K562 (cell line): ENCODE measurements around the gene RPN1. TPM values are rescaled to one million over a fixed set of nuclear protein-coding genes. Genes with fewer than 3 reads are reported as not detected.

ENCODE experiments used
- ATF1 ChIP-seq, 2 experiments: fragments of 450-650 bp in 1 of 2; IDR thresholded peaks; 2 replicates each; pipeline ENCODE4 v1.6.1; 2016; ENCODE audit warnings: missing compliant biosample characterization in 1 of 2, missing genetic modification characterization in 1 of 2
- BRF2 ChIP-seq: IDR thresholded peaks from 3 replicates; pipeline ENCODE4 v1.6.1; 2011; ENCODE audit warnings: borderline replicate concordance, mild to moderate bottlenecking; ENCODE audit not compliant: insufficient read length, insufficient read depth
- CBX1 ChIP-seq: sonication (generic); IDR thresholded peaks from 2 replicates; pipeline ENCODE4 v1.6.1; 2016; ENCODE audit warnings: antibody characterized with exemption, low read depth, mild to moderate bottlenecking
- CREB3 ChIP-seq: fragments of 450-650 bp; conservative IDR thresholded peaks from 2 replicates; pipeline ENCODE4 v1.6.1; 2016; ENCODE audit warnings: missing genetic modification characterization, low read depth, mild to moderate bottlenecking, missing compliant biosample characterization, moderate library complexity
- E2F3 ChIP-seq: fragments of 250-450 bp; sonication (Bioruptor Pico); IDR thresholded peaks from 2 replicates; pipeline ENCODE4 v1.4.0; 2020; ENCODE audit warnings: mild to moderate bottlenecking
- ERF ChIP-seq: fragments of 450-650 bp; formaldehyde crosslinking; IDR thresholded peaks from 2 replicates; pipeline ENCODE4 v1.4.0; 2020; ENCODE audit warnings: mild to moderate bottlenecking, mixed read lengths
- FIP1L1 ChIP-seq: fragments of 200-400 bp; formaldehyde crosslinking; IDR thresholded peaks from 2 replicates; pipeline ENCODE4 v1.6.1; 2018; ENCODE audit warnings: mild to moderate bottlenecking, low read depth, low read length; ENCODE audit not compliant: poor library complexity, severe bottlenecking
- HDAC3 ChIP-seq: fragments of 450-650 bp; IDR thresholded peaks from 2 replicates; pipeline ENCODE4 v1.6.1; 2018; ENCODE audit warnings: borderline replicate concordance, mild to moderate bottlenecking, moderate library complexity; ENCODE audit not compliant: partially characterized antibody
- HDGF ChIP-seq: fragments of 450-650 bp; IDR thresholded peaks from 2 replicates; pipeline ENCODE4 v1.6.1; 2016
- MED1 ChIP-seq: sonication (generic); formaldehyde crosslinking; IDR thresholded peaks from 2 replicates; pipeline ENCODE4 v1.8.1; 2023; ENCODE audit warnings: missing genetic modification reagents, borderline replicate concordance
- NCOA4 ChIP-seq: fragments of 450-650 bp; IDR thresholded peaks from 2 replicates; pipeline ENCODE4 v1.6.1; 2018; ENCODE audit warnings: mild to moderate bottlenecking; ENCODE audit not compliant: partially characterized antibody
- NCOR1 ChIP-seq: fragments of 450-650 bp; IDR thresholded peaks from 2 replicates; pipeline ENCODE4 v1.6.1; 2016; ENCODE audit warnings: mild to moderate bottlenecking, moderate library complexity
- PML ChIP-seq: IDR thresholded peaks from 2 replicates; pipeline ENCODE4 v1.6.1; 2012; ENCODE audit warnings: low read length, inconsistent platforms
- RBFOX2 ChIP-seq: fragments of 200-400 bp; formaldehyde crosslinking; IDR thresholded peaks from 2 replicates; pipeline ENCODE4 v1.6.1; 2017; ENCODE audit warnings: low read depth, mild to moderate bottlenecking, low read length, moderate library complexity
- RBM17 ChIP-seq: fragments of 200-400 bp; formaldehyde crosslinking; IDR thresholded peaks from 2 replicates; pipeline ENCODE4 v1.6.1; 2017; ENCODE audit warnings: low read depth, mild to moderate bottlenecking, low read length, borderline replicate concordance
- SIN3B ChIP-seq: fragments of 450-650 bp; IDR thresholded peaks from 2 replicates; pipeline ENCODE4 v1.6.1; 2017; ENCODE audit warnings: low read depth, mild to moderate bottlenecking, moderate library complexity
- SIX5 ChIP-seq, 2 experiments: IDR thresholded peaks; 2 replicates each; pipeline ENCODE4 v1.6.1; 2011; ENCODE audit warnings: low read length in 2 of 2, borderline replicate concordance in 1 of 2, low read depth in 1 of 2, mild to moderate bottlenecking in 1 of 2, moderate library complexity in 1 of 2; ENCODE audit not compliant: insufficient read depth in 1 of 2
- SNAPC5 ChIP-seq: fragments of 250-450 bp; sonication (Bioruptor Pico); IDR thresholded peaks from 2 replicates; pipeline ENCODE4 v1.8.0; 2021; ENCODE audit warnings: moderate library complexity, mild to moderate bottlenecking, inconsistent platforms
- ZNF277 ChIP-seq: fragments of 250-450 bp; sonication (Bioruptor Pico); IDR thresholded peaks from 2 replicates; pipeline ENCODE4 v1.8.0; 2022; ENCODE audit warnings: inconsistent platforms, mild to moderate bottlenecking, moderate library complexity, borderline replicate concordance
- ZNF324 ChIP-seq: fragments of 250-450 bp; sonication (Bioruptor Pico); IDR thresholded peaks from 2 replicates; pipeline ENCODE4 v1.4.0; 2020; ENCODE audit warnings: mild to moderate bottlenecking
- ZNF354B ChIP-seq: fragments of 250-450 bp; sonication (Bioruptor Pico); IDR thresholded peaks from 2 replicates; pipeline ENCODE4 v1.4.0; 2020
- ZNF449 ChIP-seq: fragments of 250-450 bp; sonication (Bioruptor Pico); IDR thresholded peaks from 2 replicates; pipeline ENCODE4 v1.8.0; 2022; ENCODE audit warnings: moderate library complexity, mild to moderate bottlenecking, inconsistent platforms
- ZNF551 ChIP-seq: fragments of 250-450 bp; sonication (Bioruptor Pico); IDR thresholded peaks from 2 replicates; pipeline ENCODE4 v1.5.0; 2021; ENCODE audit warnings: mild to moderate bottlenecking, moderate library complexity
- ZSCAN29 ChIP-seq: fragments of 450-650 bp; IDR thresholded peaks from 2 replicates; pipeline ENCODE4 v1.6.1; 2017
- polyA plus RNA-seq, 8 experiments: library from polyadenylated mRNA; depleted of rRNA in 4 of 8; stranded (reverse) in 5 of 8; unstranded in 3 of 8; fragments of >200 nt; fragmentation: Nextera tagmentation in 2 of 8; fragmentation: Illumina TruSeq in 1 of 8; extraction: Ambion mirVana in 2 of 8; extraction: Trizol in 1 of 8; gene quantifications; 2 replicates each; pipeline versions ENCODE4 v1.2.1 to v1.2.3, GENCODE V29; 2011 to 2014; ENCODE audit warnings: inconsistent platforms in 1 of 8, missing spikeins in 1 of 8
- total RNA-seq, 7 experiments: library from RNA; depleted of rRNA in 6 of 7; stranded (reverse); fragments of >200 nt in 6 of 7; fragmentation: Illumina TruSeq in 2 of 7; extraction: Trizol in 2 of 7; gene quantifications; 2 replicates each; pipeline versions ENCODE4 v1.2.1 to v1.2.3, GENCODE V29; 2011 to 2021; ENCODE audit warnings: low replicate concordance in 1 of 7

Gene RPN1
- total and polyA plus RNA-seq, 9 of the 15 experiments (the other 6 are each of a cell fraction or from before 2014, with no cell fraction given): 39.5 to 300 (median 148) TPM

- TF ChIP-seq HDAC3 (no peak), NCOA4 (no peak), ZNF449 (CRISPR knock-in tag) (no peak), ZNF551 (CRISPR knock-in tag) (no peak), FIP1L1 (peak; percentile 89), ATF1 (CRISPR knock-in tag; IDR thresholded peaks at IDR 0.05) (peak; percentile 52), ATF1 (tag; IDR thresholded peaks at IDR 0.05) (peak; percentile 97), SNAPC5 (CRISPR knock-in tag) (no peak), NCOR1 (peak; percentile 15; the same call in 1 of the 2 replicates), BRF2 (no peak), RBM17 (no peak), CREB3 (tag) (no peak), PML (peak; percentile 55), SIN3B (no peak; the same call in none of the 2 replicates), ZSCAN29 (no peak), ZNF354B (CRISPR knock-in tag) (no peak), SIX5 (IDR thresholded peaks at IDR 0.05; ENCODE audit: borderline replicate concordance in 1 of 2, insufficient read depth in 1 of 2, low read depth in 1 of 2, low read length in 2 of 2) (no peak), RBFOX2 (peak; percentile 95), ZNF324 (no peak), HDGF (no peak), ZNF277 (CRISPR knock-in tag) (no peak), CBX1 (peak; percentile 88), ERF (CRISPR knock-in tag) (peak; percentile 54; the same call in 1 of the 2 replicates), E2F3 (peak; percentile 49; the same call in 1 of the 2 replicates), MED1 (no peak)
Observed at GRCh38 chr3:128680603-128681368, 30.2 kb upstream of the RPN1 start (continued).
